ENCODE results near the gene ATG4C.

- no peak for TF ChIP-seq JUN (IDR thresholded peaks at IDR 0.05)
- no peak for TF ChIP-seq USF2 (IDR thresholded peaks at IDR 0.05)
- TF ChIP-seq CTCF (IDR thresholded peaks at IDR 0.05): no peak
- no peak for TF ChIP-seq KDM1A (IDR thresholded peaks at IDR 0.05; ENCODE audit: low read depth)
- no peak for TF ChIP-seq HOXB13 (CRISPR knock-in tag; IDR thresholded peaks at IDR 0.05; ENCODE audit: low read depth)
- no peak for TF ChIP-seq POLR2A (IDR thresholded peaks at IDR 0.05; ENCODE audit: low read length)
- TF ChIP-seq RAD21 (conservative IDR thresholded peaks at IDR 0.05 in 1 of 2, IDR thresholded peaks at IDR 0.05 in 1 of 2): no peak
- TF ChIP-seq ZSCAN20 (CRISPR knock-in tag; IDR thresholded peaks at IDR 0.05): no peak
- no peak for TF ChIP-seq PBX3 (IDR thresholded peaks at IDR 0.05)
These were observed 12.3 kb downstream of the ATG4C start for GRCh38 chr1:62796221-62796620.
